Naive thymus-derived CD4-positive, alpha-beta T cell (primary cell): ENCODE results near the gene ATG4D. TPM values are rescaled to one million over a fixed set of nuclear protein-coding genes. Genes with fewer than 3 reads are reported as not detected.
"Not testable (repeated sequence)": the region's sequence is repeated elsewhere in the genome, so short reads cannot be mapped to it uniquely, and the experiment has no call there.

Experiments used
- ATAC-seq: fragments of 150-1000 bp; cut with Tn5 transposase; 2 replicates; pipeline ENCODE4 v1.10.0; 2021; ENCODE audit warnings: mild to moderate bottlenecking, moderate library complexity
- CTCF ChIA-PET: fragments of 350-600 bp; sonication (Branson Sonifier 250); formaldehyde crosslinking; loops from one replicate; lab custom pipeline; 2021; ENCODE audit warnings: antibody characterized with exemption; lab: Charles Lee
- POLR2A ChIA-PET: fragments of 350-600 bp; sonication (Branson Sonifier 250); formaldehyde crosslinking; loops from one replicate; lab custom pipeline; 2021; ENCODE audit warnings: antibody characterized with exemption, inconsistent platforms; lab: Charles Lee
- DNase-seq, 9 donors: peaks; one replicate each; pipeline versions ENCODE4 v3.0.0 to v3.0.0-alpha.2; 2020 to 2022; ENCODE audit warnings: mixed read lengths in 1 of 9
- H3K27ac ChIP-seq: one replicate; pipeline ENCODE4 v1.7.0; 2013; ENCODE audit warnings: mild to moderate bottlenecking, low read depth, low read length, moderate library complexity
- H3K27me3 ChIP-seq, 2 donors: one replicate each; pipeline ENCODE4 v1.7.0; 2013; ENCODE audit warnings: low read length in 2 of 2, mild to moderate bottlenecking in 2 of 2, moderate library complexity in 2 of 2; ENCODE audit not compliant: control insufficient read depth in 2 of 2, insufficient read depth in 2 of 2
- H3K36me3 ChIP-seq, 3 experiments: 1 replicate in 2 of 3; 2 replicates in 1 of 3; pipeline ENCODE4 v1.7.0; 2013; ENCODE audit warnings: low read length in 3 of 3, mild to moderate bottlenecking in 3 of 3, moderate library complexity in 1 of 3; ENCODE audit not compliant: insufficient read depth in 3 of 3, control insufficient read depth in 2 of 3
- H3K4me1 ChIP-seq, 2 donors: one replicate each; pipeline ENCODE4 v1.7.0; 2013; ENCODE audit warnings: low read length in 2 of 2, mild to moderate bottlenecking in 2 of 2, moderate library complexity in 1 of 2; ENCODE audit not compliant: control insufficient read depth in 2 of 2, insufficient read depth in 2 of 2
- H3K4me3 ChIP-seq: 2 replicates; pipeline ENCODE4 v1.7.0; 2013; ENCODE audit warnings: mild to moderate bottlenecking, low read length
- H3K9me3 ChIP-seq, 3 experiments: 1 replicate in 2 of 3; 2 replicates in 1 of 3; pipeline ENCODE4 v1.7.0; 2013; ENCODE audit warnings: low read length in 3 of 3; ENCODE audit not compliant: control insufficient read depth in 2 of 3
- H3K27ac Mint-ChIP-seq, 9 donors: one replicate each; pipeline ENCODE4 v1.8.0; 2020 to 2022; ENCODE audit warnings: mixed read lengths in 9 of 9, mild to moderate bottlenecking in 8 of 9, moderate library complexity in 5 of 9, inconsistent platforms in 2 of 9
- H3K27me3 Mint-ChIP-seq, 5 donors: one replicate each; pipeline ENCODE4 v1.8.0; 2021 to 2022; ENCODE audit warnings: mixed read lengths in 5 of 5, mild to moderate bottlenecking in 1 of 5
- H3K36me3 Mint-ChIP-seq, 5 donors: one replicate each; pipeline ENCODE4 v1.8.0; 2020 to 2022; ENCODE audit warnings: mixed read lengths in 5 of 5, mild to moderate bottlenecking in 3 of 5, inconsistent platforms in 1 of 5
- H3K4me1 Mint-ChIP-seq, 7 donors: one replicate each; pipeline ENCODE4 v1.8.0; 2020 to 2022; ENCODE audit warnings: mixed read lengths in 7 of 7, mild to moderate bottlenecking in 3 of 7, inconsistent platforms in 1 of 7
- H3K4me3 Mint-ChIP-seq, 10 donors: one replicate each; pipeline ENCODE4 v1.8.0; 2020 to 2022; ENCODE audit warnings: mild to moderate bottlenecking in 10 of 10, mixed read lengths in 10 of 10, moderate library complexity in 6 of 10, inconsistent platforms in 2 of 10
- H3K9me3 Mint-ChIP-seq, 11 donors: one replicate each; pipeline ENCODE4 v1.8.0; 2020 to 2022; ENCODE audit warnings: mixed read lengths in 11 of 11, mild to moderate bottlenecking in 4 of 11, inconsistent platforms in 1 of 11, moderate library complexity in 1 of 11
- intact Hi-C, 2 donors: fragments of 100-400 bp; cut with micrococcal nuclease; formaldehyde crosslinking; loops; one replicate each; pipeline ENCODE4 v1.15.1; 2023
- polyA plus RNA-seq, 2 donors: library from polyadenylated mRNA; unstranded; fragments of 300-500 nt; fragmentation: Illumina TruSeq; gene quantifications; one replicate each; pipeline ENCODE4 v1.2.3, GENCODE V29; 2021
- total RNA-seq, 6 experiments: library from RNA in 5 of 6; stranded (reverse) in 5 of 6; gene quantifications; 1 replicate in 5 of 6; 2 replicates in 1 of 6; pipeline ENCODE4 v1.2.3 and lab custom pipeline; 2021 to 2026

The ATG4D gene
- total and polyA plus RNA-seq, 7 experiments from 2014 or later: 12.9 to 70.3 (median 42.3) TPM

GRCh38 chr19:10537668-10538067, 6.0 kb upstream of the ATG4D start:
- Mint-ChIP-seq H3K9me3 (no peaks in the 10 kb centered on the region), H3K36me3 (no peaks in the 10 kb centered on the region), H3K4me3 (no peak overlapping the region), H3K4me1 (peaks cover 0 to 7% (median 4%) of the 10 kb centered on the region in 7 donors), H3K27ac (no peak overlapping the region), H3K27me3 (peaks cover 10 to 53% (median 18%) of the 10 kb centered on the region in 5 donors)
- no peaks in the 10 kb centered on the region for H3K9me3 ChIP-seq
- no peaks in the 10 kb centered on the region for H3K27me3 ChIP-seq
- H3K4me3 ChIP-seq: no peak overlapping the region
- POLR2A ChIA-PET: interaction anchor here (0.6 kb wide), 1 partner anchor 15 kb away, joined by 4 read pairs; no protein-coding TSS in a partner anchor
- no peaks in the 10 kb centered on the region for H3K36me3 ChIP-seq
- no peaks in the 10 kb centered on the region for H3K4me1 ChIP-seq
- ATAC-seq (no peak), DNase-seq (no peak)
- CTCF ChIA-PET: interaction anchor here (0.6 to 1.0 kb wide), 2 partner anchors 44 to 52 kb away, joined by 3 read pairs; no protein-coding TSS in a partner anchor
- no peak overlapping the region for H3K27ac ChIP-seq
- intact Hi-C loops: no loop called here

- Histone ChIP-seq H3K27ac (no peak overlapping the region), H3K36me3 (no peaks in the 10 kb centered on the region), H3K4me3 (no peak overlapping the region), H3K4me1 (peaks cover 3 to 4% of the 10 kb centered on the region in 2 donors), H3K27me3 (no peaks in the 10 kb centered on the region), H3K9me3 (no peaks in the 10 kb centered on the region)
- Mint-ChIP-seq H3K9me3 (no peaks in the 10 kb centered on the region), H3K27ac (no peak overlapping the region), H3K27me3 (peaks cover 10 to 55% (median 18%) of the 10 kb centered on the region in 5 donors), H3K36me3 (no peaks in the 10 kb centered on the region), H3K4me3 (peak overlapping the region in 1 of 10 donors; percentile 29), H3K4me1 (peaks cover 0 to 10% (median 7%) of the 10 kb centered on the region in 7 donors)
- POLR2A ChIA-PET: interaction anchor here (0.6 kb wide), 1 partner anchor 15 kb away, joined by 4 read pairs; no protein-coding TSS in a partner anchor
- DNase-seq: no peak
- ATAC-seq: no peak
- intact Hi-C loops: no loop called here
- CTCF ChIA-PET: interaction anchor here (0.6 to 1.0 kb wide), 2 partner anchors 43 to 51 kb away, joined by 3 read pairs; no protein-coding TSS in a partner anchor
Observed at GRCh38 chr19:10538204-10538983, 5.3 kb upstream of the ATG4D start.

- H3K36me3 ChIP-seq, POLR2A ChIA-PET, ATAC-seq, CTCF ChIA-PET, H3K36me3 Mint-ChIP-seq, H3K9me3 Mint-ChIP-seq, H3K27me3 ChIP-seq, H3K27ac Mint-ChIP-seq, H3K4me3 Mint-ChIP-seq, H3K9me3 ChIP-seq, intact Hi-C loops, H3K4me3 ChIP-seq, DNase-seq, H3K27ac ChIP-seq, H3K4me1 ChIP-seq: not testable (repeated sequence)
- Mint-ChIP-seq H3K27me3 (peaks cover 10 to 49% (median 18%) of the 10 kb centered on the region in 5 donors), H3K4me1 (peaks cover 0 to 11% (median 7%) of the 10 kb centered on the region in 7 donors)
Observed at GRCh38 chr19:10539016-10539415, 4.7 kb upstream of the ATG4D start.

GRCh38 chr19:10543059-10543419, 665 bp upstream of the ATG4D start:
- ATAC-seq (no peak), DNase-seq (no peak)
- H3K27me3 ChIP-seq: no peaks in the 10 kb centered on the region
- H3K36me3 ChIP-seq: peaks cover 0 to 17% (median 0%) of the 10 kb centered on the region in 3 experiments
- peaks cover 13 to 19% of the 10 kb centered on the region in 2 donors for H3K4me1 ChIP-seq
- H3K4me3 ChIP-seq: peak overlapping the region; percentile 83
- no peaks in the 10 kb centered on the region for H3K9me3 Mint-ChIP-seq
- no peaks in the 10 kb centered on the region for H3K9me3 ChIP-seq
- intact Hi-C loops: loop anchor here (1.0 to 5.0 kb wide), 6 partner anchors 11 to 419 kb away; partner anchors contain the start of genes CDC37 (in 1 of the 2), KRI1 (in 1 of the 2) and SMARCA4 (in 1 of the 2)
- H3K27me3 Mint-ChIP-seq: peaks cover 5 to 34% (median 11%) of the 10 kb centered on the region in 5 donors
- H3K4me3 Mint-ChIP-seq: peak overlapping the region; percentile 72 to 86 (median 82)
- ChIA-PET CTCF (interaction anchor here (0.5 to 2.2 kb wide), 6 partner anchors 13 to 38 kb away, joined by 3 to 12 read pairs (median 6); partner anchors contain the start of gene KRI1), POLR2A (interaction anchor here (0.7 to 9.3 kb wide), 8 partner anchors 9 to 408 kb away, joined by 3 to 126 read pairs (median 4); partner anchors contain the start of genes CDKN2D and KRI1)
- H3K27ac Mint-ChIP-seq: peak overlapping the region; percentile 58 to 91 (median 86)
- H3K4me1 Mint-ChIP-seq: peaks cover 8 to 27% (median 16%) of the 10 kb centered on the region in 7 donors
- H3K27ac ChIP-seq: peak overlapping the region; percentile 96
- peaks cover 0 to 4% (median 0%) of the 10 kb centered on the region in 5 donors for H3K36me3 Mint-ChIP-seq

- DNase-seq (peak in 3 of 9 donors; percentile 10 to 31 (median 23)), ATAC-seq (no peak)
- Histone ChIP-seq H3K4me1 (peaks cover 13 to 19% of the 10 kb centered on the region in 2 donors), H3K27me3 (no peaks in the 10 kb centered on the region), H3K4me3 (peak overlapping the region; percentile 83), H3K36me3 (peaks cover 0 to 29% (median 0%) of the 10 kb centered on the region in 3 experiments), H3K27ac (peak overlapping the region; percentile 96), H3K9me3 (no peaks in the 10 kb centered on the region)
- intact Hi-C loops: loop anchor here (5.0 kb wide), 2 partner anchors 142 to 418 kb away; partner anchors contain the start of genes CDC37 (in 1 of the 2) and SMARCA4 (in 1 of the 2)
- peak overlapping the region; percentile 72 to 90 (median 87) for H3K27ac Mint-ChIP-seq
- H3K9me3 Mint-ChIP-seq: no peaks in the 10 kb centered on the region
- CTCF ChIA-PET: no interaction called here
- H3K4me1 Mint-ChIP-seq: peaks cover 8 to 27% (median 16%) of the 10 kb centered on the region in 7 donors
- H3K4me3 Mint-ChIP-seq: peak overlapping the region; percentile 83 to 93 (median 88)
- H3K27me3 Mint-ChIP-seq: peaks cover 0 to 22% (median 0%) of the 10 kb centered on the region in 5 donors
- POLR2A ChIA-PET: interaction anchor here (0.9 to 9.3 kb wide), 3 partner anchors 10 to 23 kb away, joined by 3 to 126 read pairs (median 8); partner anchors contain the start of genes CDKN2D and KRI1
- H3K36me3 Mint-ChIP-seq: peaks cover 0 to 4% (median 0%) of the 10 kb centered on the region in 5 donors
Observed at GRCh38 chr19:10544242-10544752, 593 bp downstream of the ATG4D start.

- DNase-seq (no peak), ATAC-seq (no peak)
- peak overlapping the region; percentile 83 for H3K4me3 ChIP-seq
- peaks cover 0 to 18% (median 0%) of the 10 kb centered on the region in 5 donors for H3K27me3 Mint-ChIP-seq
- no peaks in the 10 kb centered on the region for H3K27me3 ChIP-seq
- H3K9me3 ChIP-seq: no peaks in the 10 kb centered on the region
- H3K36me3 ChIP-seq: peaks cover 0 to 34% (median 0%) of the 10 kb centered on the region in 3 experiments
- peak overlapping the region; percentile 96 for H3K27ac ChIP-seq
- peaks cover 8 to 27% (median 16%) of the 10 kb centered on the region in 7 donors for H3K4me1 Mint-ChIP-seq
- H3K9me3 Mint-ChIP-seq: no peaks in the 10 kb centered on the region
- POLR2A ChIA-PET: interaction anchor here (0.9 to 9.3 kb wide), 3 partner anchors 9 to 22 kb away, joined by 3 to 126 read pairs (median 8); partner anchors contain the start of genes CDKN2D and KRI1
- peaks cover 13 to 19% of the 10 kb centered on the region in 2 donors for H3K4me1 ChIP-seq
- intact Hi-C loops: loop anchor here (5.0 kb wide), 2 partner anchors 143 to 417 kb away; partner anchors contain the start of genes CDC37 (in 1 of the 2) and SMARCA4 (in 1 of the 2)
- peaks cover 0 to 5% (median 0%) of the 10 kb centered on the region in 5 donors for H3K36me3 Mint-ChIP-seq
- peak overlapping the region; percentile 83 to 93 (median 88) for H3K4me3 Mint-ChIP-seq
- CTCF ChIA-PET: interaction anchor here (1.1 kb wide), 1 partner anchor 29 kb away, joined by 3 read pairs; no protein-coding TSS in a partner anchor
- peak overlapping the region; percentile 72 to 90 (median 87) for H3K27ac Mint-ChIP-seq
Observed at GRCh38 chr19:10544753-10545251, 1.1 kb downstream of the ATG4D start.
